Neuronal stem cell (in vitro differentiated cells): ENCODE results near the gene TFEB.

Experiments used
- DNase-seq: peaks from one replicate; pipeline ENCODE4 v3.0.0-alpha.2; 2013; ENCODE audit warnings: low spot score
- H2AFZ ChIP-seq: one replicate; pipeline ENCODE4 v1.6.1; 2013; ENCODE audit warnings: mild to moderate bottlenecking, low read length, inconsistent platforms
- H2AK5ac ChIP-seq: 2 replicates; pipeline ENCODE4 v1.6.1; 2013; ENCODE audit warnings: low read depth, mild to moderate bottlenecking, inconsistent platforms, low read length, moderate library complexity, mixed read lengths
- H2BK120ac ChIP-seq: 2 replicates; pipeline ENCODE4 v1.6.1; 2013; ENCODE audit warnings: low read depth, mild to moderate bottlenecking, inconsistent platforms, low read length, moderate library complexity, mixed read lengths
- H2BK12ac ChIP-seq: one replicate; pipeline ENCODE4 v1.6.1; 2013; ENCODE audit warnings: low read length, inconsistent platforms
- H2BK15ac ChIP-seq: 2 replicates; pipeline ENCODE4 v1.6.1; 2013; ENCODE audit warnings: mild to moderate bottlenecking, low read length, inconsistent platforms, mixed read lengths
- H2BK5ac ChIP-seq: one replicate; pipeline ENCODE4 v1.6.1; 2013; ENCODE audit warnings: inconsistent platforms, mild to moderate bottlenecking, low read length, moderate library complexity
- H3K14ac ChIP-seq: one replicate; pipeline ENCODE4 v1.6.1; 2013; ENCODE audit warnings: low read length, inconsistent platforms
- H3K18ac ChIP-seq: 2 replicates; pipeline ENCODE4 v1.6.1; 2013; ENCODE audit warnings: low read length, inconsistent platforms
- H3K23ac ChIP-seq: 2 replicates; pipeline ENCODE4 v1.6.1; 2013; ENCODE audit warnings: low read depth, mild to moderate bottlenecking, mixed read lengths, low read length, inconsistent platforms; ENCODE audit not compliant: poor library complexity
- H3K27ac ChIP-seq: replicated peaks from 3 replicates; pipeline ENCODE4 v1.5.1; 2013; ENCODE audit warnings: low read length, inconsistent platforms
- H3K27me3 ChIP-seq, 3 experiments: 2 replicates each; pipeline ENCODE4 v1.6.1; 2013; ENCODE audit warnings: low read length in 3 of 3, mild to moderate bottlenecking in 2 of 3, inconsistent platforms in 1 of 3, low read depth in 1 of 3, mixed read lengths in 1 of 3, moderate library complexity in 1 of 3; ENCODE audit not compliant: control insufficient read depth in 3 of 3, insufficient read depth in 3 of 3
- H3K36me3 ChIP-seq, 2 donors: replicated peaks in 1 of 2; 2 replicates each; pipeline ENCODE4 v1.6.1; 2013; ENCODE audit warnings: low read length in 2 of 2; ENCODE audit not compliant: control insufficient read depth in 2 of 2, insufficient read depth in 2 of 2
- H3K4ac ChIP-seq: 2 replicates; pipeline ENCODE4 v1.6.1; 2013; ENCODE audit warnings: inconsistent platforms, mild to moderate bottlenecking, low read length, moderate library complexity
- H3K4me1 ChIP-seq, 2 donors: 1 replicate in 1 of 2; 2 replicates in 1 of 2; pipeline ENCODE4 v1.6.1; 2013; ENCODE audit warnings: low read length in 2 of 2, low read depth in 1 of 2; ENCODE audit not compliant: control insufficient read depth in 2 of 2, insufficient read depth in 1 of 2
- H3K4me2 ChIP-seq: one replicate; pipeline ENCODE4 v1.6.1; 2013; ENCODE audit warnings: mild to moderate bottlenecking, low read length, inconsistent platforms; ENCODE audit not compliant: insufficient read depth, poor library complexity, severe bottlenecking
- H3K4me3 ChIP-seq, 2 donors: 2 replicates each; pipeline ENCODE4 v1.5.1; 2013; ENCODE audit warnings: low read length in 2 of 2, mild to moderate bottlenecking in 2 of 2, inconsistent platforms in 1 of 2, moderate library complexity in 1 of 2
- H3K79me1 ChIP-seq: one replicate; pipeline ENCODE4 v1.6.1; 2013; ENCODE audit warnings: low read depth, mild to moderate bottlenecking, inconsistent platforms, low read length, moderate library complexity
- H3K9ac ChIP-seq: one replicate; pipeline ENCODE4 v1.6.1; 2013; ENCODE audit warnings: mild to moderate bottlenecking, low read depth, low read length, inconsistent platforms; ENCODE audit not compliant: poor library complexity
- H3K9me3 ChIP-seq, 2 donors: replicated peaks in 1 of 2; 2 replicates each; pipeline versions ENCODE3 to v1.6.1; 2013; ENCODE audit warnings: low read length in 2 of 2, mild to moderate bottlenecking in 2 of 2, inconsistent platforms in 1 of 2, low read depth in 1 of 2, mixed read lengths in 1 of 2, moderate library complexity in 1 of 2; ENCODE audit not compliant: control insufficient read depth in 2 of 2, insufficient read depth in 1 of 2
- H4K8ac ChIP-seq: one replicate; pipeline ENCODE4 v1.6.1; 2013; ENCODE audit warnings: low read depth, mild to moderate bottlenecking, inconsistent platforms, low read length, moderate library complexity
- H4K91ac ChIP-seq: one replicate; pipeline ENCODE4 v1.6.1; 2013; ENCODE audit warnings: low read length, low read depth, mild to moderate bottlenecking, inconsistent platforms; ENCODE audit not compliant: poor library complexity
- WGBS, 2 donors: extraction: QIAGEN DNeasy Blood & Tissue Kit; methylation state at CpG; one replicate each; pipeline ENCODE4 v1.1.7; 2013; ENCODE audit warnings: missing lambda C conversion rate in 2 of 2, mixed read lengths in 1 of 2; ENCODE audit not compliant: insufficient read length in 2 of 2, insufficient replicate concordance in 1 of 2; ENCODE audit errors: extremely low coverage in 2 of 2; 5-methylcytosine and 5-hydroxymethylcytosine counted together

Gene TFEB

DNA sequence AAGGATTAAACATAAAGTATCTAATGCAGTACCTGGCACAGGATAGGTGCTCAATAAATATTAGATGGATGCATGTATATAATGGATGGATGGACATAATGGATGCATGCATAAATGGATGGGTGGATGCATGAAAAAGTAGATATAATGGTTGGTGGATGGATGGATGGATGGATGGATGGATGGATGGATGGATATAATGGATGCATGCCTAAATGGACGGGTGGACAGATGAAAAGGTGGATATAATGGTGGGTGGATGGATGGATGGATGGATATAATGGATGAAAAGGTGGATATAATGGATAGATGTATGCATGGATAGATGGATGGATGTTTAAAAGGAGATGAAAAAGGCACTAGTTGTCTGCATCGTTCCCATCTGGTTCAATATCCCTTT is 26.0 kb downstream of the TFEB start:
- no peak overlapping the region for H3K9ac ChIP-seq
- peaks cover 0 to 1% of the 10 kb centered on the region in 2 donors for H3K4me1 ChIP-seq
- WGBS, 2 donors, result no CpG with 5 or more reads among the region's 2 CpGs
- H3K79me1 ChIP-seq, result no peaks in the 10 kb centered on the region
- no peak overlapping the region for H2AK5ac ChIP-seq
- H2BK120ac ChIP-seq, result no peak overlapping the region
- no peak overlapping the region for H3K4me3 ChIP-seq
- H4K91ac ChIP-seq, result no peak overlapping the region
- no peak overlapping the region for H2AFZ ChIP-seq
- H4K8ac ChIP-seq, result no peak overlapping the region
- no peak overlapping the region for H3K27ac ChIP-seq
- H3K23ac ChIP-seq, result no peak overlapping the region
- no peak overlapping the region for H3K4me2 ChIP-seq
- H2BK12ac ChIP-seq, result no peak overlapping the region
- H2BK15ac ChIP-seq, result no peak overlapping the region
- H3K4ac ChIP-seq, result no peak overlapping the region
- H3K14ac ChIP-seq, result no peak overlapping the region
- H3K18ac ChIP-seq, result no peak overlapping the region
- H2BK5ac ChIP-seq, result no peak overlapping the region
- DNase-seq, result no peak
- no peaks in the 10 kb centered on the region for H3K36me3 ChIP-seq
- peaks cover 0 to 1% of the 10 kb centered on the region in 2 donors for H3K9me3 ChIP-seq
- peaks cover 0 to 60% (median 2%) of the 10 kb centered on the region in 3 experiments for H3K27me3 ChIP-seq

DNA sequence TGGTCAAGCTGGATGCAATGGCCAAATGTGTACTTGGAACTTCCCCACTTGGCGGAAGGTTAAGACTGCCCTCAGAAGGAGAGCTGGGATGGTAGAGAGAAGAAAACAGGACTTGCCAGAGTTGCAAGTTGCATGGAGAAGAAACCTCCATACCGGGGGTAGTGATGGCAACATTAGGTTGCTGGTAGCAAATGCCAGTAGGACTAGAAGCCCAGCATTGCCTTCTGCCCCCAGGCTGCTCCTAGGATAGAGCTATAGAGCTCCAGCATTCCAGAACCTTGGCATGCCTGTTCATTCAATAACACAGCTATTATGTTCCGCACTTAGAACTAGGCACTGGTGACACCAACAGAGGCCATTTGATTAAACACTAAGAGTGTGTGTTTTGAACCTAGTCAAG is 26.6 kb downstream of the TFEB start:
- Histone ChIP-seq H3K23ac (no peak overlapping the region), H3K27me3 (peaks cover 0 to 59% (median 2%) of the 10 kb centered on the region in 3 experiments), H2BK120ac (no peak overlapping the region), H3K4me3 (no peak overlapping the region), H3K4ac (no peak overlapping the region), H3K9ac (no peak overlapping the region), H3K14ac (no peak overlapping the region), H3K4me1 (peaks cover 0 to 1% of the 10 kb centered on the region in 2 donors), H4K91ac (no peak overlapping the region), H3K4me2 (no peak overlapping the region), H4K8ac (no peak overlapping the region), H2BK12ac (no peak overlapping the region), H3K27ac (no peak overlapping the region), H3K36me3 (no peaks in the 10 kb centered on the region), H3K9me3 (no peaks in the 10 kb centered on the region), H2BK15ac (no peak overlapping the region), H2AK5ac (no peak overlapping the region), H2AFZ (no peak overlapping the region), H3K79me1 (no peaks in the 10 kb centered on the region), H2BK5ac (no peak overlapping the region), H3K18ac (no peak overlapping the region)
- WGBS, 2 donors, result no CpG with 5 or more reads among the region's 3 CpGs
- no peak for DNase-seq

DNA sequence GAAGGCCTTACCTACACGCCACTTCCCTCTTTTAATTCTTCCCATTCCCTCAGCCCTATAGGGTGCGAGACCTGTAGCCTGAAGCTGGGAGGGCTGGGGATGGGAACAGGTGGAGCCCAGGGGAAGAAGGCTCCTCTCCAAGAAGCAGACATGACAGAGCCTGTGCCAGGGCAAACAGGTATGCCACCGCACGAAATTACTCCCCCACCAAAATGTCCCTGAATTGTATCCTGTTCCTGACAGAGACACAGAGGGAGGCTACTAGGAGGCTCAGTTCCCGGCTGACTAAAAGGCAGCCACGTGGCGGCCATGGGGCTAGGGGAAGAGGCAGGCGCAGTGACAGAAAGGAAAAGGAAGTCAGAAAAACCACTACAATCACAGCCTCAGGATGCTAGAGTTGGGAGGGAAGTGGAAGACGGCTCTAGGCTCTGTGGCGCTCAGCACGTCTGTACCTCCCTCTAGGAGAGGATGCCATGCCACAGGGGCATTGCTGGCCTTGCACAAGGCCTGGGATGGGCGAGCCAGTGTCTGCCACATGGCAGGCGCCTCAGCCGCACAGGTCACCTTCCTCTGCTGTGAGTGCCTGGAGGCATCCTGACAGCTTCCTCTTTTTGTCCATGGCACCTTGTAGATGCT is 27.7 kb downstream of the TFEB start:
- Histone ChIP-seq H4K91ac (no peak overlapping the region), H3K79me1 (no peaks in the 10 kb centered on the region), H3K4me2 (no peak overlapping the region), H2AK5ac (peak overlapping the region; percentile 22), H3K4me1 (peaks cover 0 to 1% of the 10 kb centered on the region in 2 donors), H3K14ac (no peak overlapping the region), H2BK5ac (no peak overlapping the region), H3K23ac (no peak overlapping the region), H3K36me3 (no peaks in the 10 kb centered on the region), H3K27ac (no peak overlapping the region), H3K18ac (no peak overlapping the region), H3K4ac (no peak overlapping the region), H3K9me3 (no peaks in the 10 kb centered on the region), H3K27me3 (peaks cover 0 to 53% (median 2%) of the 10 kb centered on the region in 3 experiments), H3K9ac (no peak overlapping the region), H4K8ac (no peak overlapping the region), H2BK15ac (no peak overlapping the region), H2AFZ (no peak overlapping the region), H2BK12ac (no peak overlapping the region), H3K4me3 (no peak overlapping the region), H2BK120ac (no peak overlapping the region)
- DNase-seq, result no peak
- WGBS, 2 donors, result no CpG with 5 or more reads among the region's 14 CpGs

DNA sequence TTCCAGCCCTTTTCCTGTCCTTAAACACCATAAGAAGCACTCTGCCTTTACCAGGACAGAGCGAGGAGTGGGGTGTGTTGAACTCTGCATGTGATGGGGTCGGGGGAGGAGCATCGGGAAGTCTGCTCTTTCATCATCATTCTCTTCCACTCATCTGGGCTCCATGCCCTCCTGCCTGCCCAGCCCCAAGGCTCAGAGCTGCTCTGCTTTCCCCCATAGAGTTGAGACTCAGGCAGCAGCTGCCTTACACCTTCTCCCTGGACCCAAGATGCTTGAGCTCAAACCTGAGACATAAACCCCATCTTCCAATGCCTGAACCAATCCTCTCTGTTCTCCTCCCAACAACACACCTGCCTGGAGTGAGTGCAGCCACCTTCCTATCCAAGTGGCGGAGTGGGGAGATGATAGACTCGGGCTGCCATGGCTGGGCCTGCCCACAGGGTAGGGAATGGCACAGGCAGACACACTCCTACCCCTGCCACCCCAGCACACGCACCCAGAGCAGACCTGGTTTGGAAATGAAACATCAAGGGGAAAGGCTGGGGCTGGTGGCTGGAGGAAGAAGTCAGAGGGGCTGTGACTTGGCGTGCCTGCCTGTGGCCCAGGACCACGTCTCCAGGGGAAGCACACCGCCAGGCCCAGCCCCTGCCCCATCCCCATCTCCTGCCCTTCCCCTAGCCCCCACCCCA is 28.4 kb downstream of the TFEB start:
- no peak overlapping the region for H3K4me2 ChIP-seq
- H3K9me3 ChIP-seq, result no peaks in the 10 kb centered on the region
- no peak overlapping the region for H3K27ac ChIP-seq
- no peak overlapping the region for H2BK15ac ChIP-seq
- WGBS, 2 donors, result no CpG with 5 or more reads among the region's 9 CpGs
- H2BK120ac ChIP-seq, result no peak overlapping the region
- no peak overlapping the region for H2BK12ac ChIP-seq
- no peak overlapping the region for H3K4ac ChIP-seq
- no peaks in the 10 kb centered on the region for H3K36me3 ChIP-seq
- H3K4me1 ChIP-seq, result peaks cover 0 to 1% of the 10 kb centered on the region in 2 donors
- H2AK5ac ChIP-seq, result peak overlapping the region; percentile 22
- H3K4me3 ChIP-seq, result no peak overlapping the region
- H3K9ac ChIP-seq, result no peak overlapping the region
- peaks cover 0 to 48% (median 2%) of the 10 kb centered on the region in 3 experiments for H3K27me3 ChIP-seq
- H3K23ac ChIP-seq, result peak overlapping the region; percentile 32
- H4K91ac ChIP-seq, result peak overlapping the region; percentile 38
- no peak overlapping the region for H4K8ac ChIP-seq
- H3K79me1 ChIP-seq, result no peaks in the 10 kb centered on the region
- H3K18ac ChIP-seq, result no peak overlapping the region
- peak overlapping the region; percentile 1 for H3K14ac ChIP-seq
- H2BK5ac ChIP-seq, result no peak overlapping the region
- H2AFZ ChIP-seq, result no peak overlapping the region
- DNase-seq, result no peak
